Epithelial cell of esophagus (primary cell): ENCODE results near the gene CST7.

ENCODE experiments used
- DNase-seq: peaks from one replicate; pipeline ENCODE4 v3.0.0; 2010; ENCODE audit warnings: low read depth
- H3K4me3 ChIP-seq: 2 replicates; pipeline ENCODE4 v1.5.1; 2011; ENCODE audit warnings: mild to moderate bottlenecking, low read length, control low read depth
- CTCF ChIP-seq: IDR thresholded peaks from 2 replicates; pipeline ENCODE4 v1.5.1; 2011; ENCODE audit warnings: low read depth, mild to moderate bottlenecking, low read length, control low read depth, inconsistent platforms; ENCODE audit not compliant: insufficient read depth; ENCODE audit errors: missing control alignments

CST7 gene

GRCh38 chr20:25007491-25008305 lies 58.6 kb downstream of the CST7 start:
- no peak overlapping the region for H3K4me3 ChIP-seq
- no peak for TF ChIP-seq CTCF
- DNase-seq = no peak

- no peak for DNase-seq
- TF ChIP-seq CTCF = no peak
- no peak overlapping the region for H3K4me3 ChIP-seq
Measured at GRCh38 chr20:25008388-25009217, 59.5 kb downstream of the CST7 start.
